ENCODE measurements around the gene MTIF2.
"Not testable (repeated sequence)": the region's sequence is repeated elsewhere in the genome, so short reads cannot be mapped to it uniquely, and the experiment has no call there.

- not testable (repeated sequence) for TF ChIP-seq ZNF274 (IDR thresholded peaks at IDR 0.05; ENCODE audit: low read depth, low read length); SUZ12 (IDR thresholded peaks at IDR 0.05; ENCODE audit: extremely low read depth, insufficient read depth, insufficient read length); YY1 (IDR thresholded peaks at IDR 0.05; ENCODE audit: insufficient read depth, insufficient read length)
These were observed 82.2 kb downstream of the MTIF2 start for GRCh38 chr2:55186837-55187236.
